HepG2 (cell line): ENCODE data around the gene FLG2. TPM values are rescaled to one million over a fixed set of nuclear protein-coding genes. Genes with fewer than 3 reads are reported as not detected.

Experiments
- ATAC-seq: fragments of 200-7000 bp; cut with Tn5 transposase; 3 replicates; pipeline ENCODE4 v1.9.1; 2020; ENCODE audit warnings: mild to moderate bottlenecking, moderate library complexity
- Bru-seq: library from RNA; stranded (reverse); fragments of 400-500 nt; gene quantifications from one replicate; lab custom pipeline; 2021; lab: Mats Ljungman, UMichigan
- BruChase-seq, 2 experiments: library from RNA; stranded (reverse); fragments of 400-500 nt; gene quantifications; one replicate each; lab custom pipeline; 2021; lab: Mats Ljungman, UMichigan
- BruUV-seq: library from RNA; stranded (reverse); fragments of 400-500 nt; replicated peaks from 2 replicates; lab custom pipeline; 2021; lab: Mats Ljungman, UMichigan
- CTCF ChIA-PET: fragments of 300-600 bp; formaldehyde crosslinking; extraction: SDS; loops from one replicate; lab custom pipeline; 2021; ENCODE audit warnings: low total read pairs, inconsistent platforms, low intra/inter-chr PET ratio; lab: Yijun Ruan, JAX
- POLR2A ChIA-PET: fragments of 350-600 bp; sonication (Branson Sonifier 250); formaldehyde crosslinking; loops from one replicate; lab custom pipeline; 2020; ENCODE audit warnings: antibody characterized with exemption, inconsistent platforms; lab: Yijun Ruan, JAX
- DNase-seq: peaks from one replicate; pipeline ENCODE4 v3.0.0-alpha.2; 2015; ENCODE audit warnings: low spot score
- FAIRE-seq: peaks from 3 replicates; lab custom pipeline; 2011; peaks lifted over from hg19 to GRCh38; lab: Jason Lieb, UNC
- H2AFZ ChIP-seq: one replicate; pipeline ENCODE4 v1.6.1; 2011; ENCODE audit warnings: low read length, inconsistent platforms
- H3K27ac ChIP-seq: fragments of 300-600 bp; 3 replicates; pipeline ENCODE4 v1.8.0; 2011; ENCODE audit warnings: mixed run types, mild to moderate bottlenecking, mixed read lengths, low read length, inconsistent platforms; ENCODE audit not compliant: insufficient read depth; ENCODE audit errors: extremely low read length
- H3K27me3 ChIP-seq, 2 experiments: fragments of 200-600 bp in 1 of 2; 2 replicates in 1 of 2; 3 replicates in 1 of 2; pipeline versions ENCODE4 v1.6.0 to v1.8.0; 2011; ENCODE audit warnings: low read length in 2 of 2, mild to moderate bottlenecking in 2 of 2, moderate library complexity in 2 of 2, inconsistent platforms in 1 of 2; ENCODE audit not compliant: insufficient read depth in 2 of 2, control insufficient read depth in 1 of 2
- H3K36me3 ChIP-seq, 2 experiments: fragments of 200-600 bp in 1 of 2; replicated peaks in 1 of 2; 2 replicates in 1 of 2; 3 replicates in 1 of 2; pipeline versions ENCODE4 v1.5.1 to v1.8.0; 2011; ENCODE audit warnings: low read length in 2 of 2, inconsistent platforms in 1 of 2; ENCODE audit not compliant: insufficient read depth in 2 of 2, control insufficient read depth in 1 of 2
- H3K4me1 ChIP-seq: 2 replicates; pipeline ENCODE4 v1.5.1; 2012; ENCODE audit warnings: low read length, inconsistent platforms; ENCODE audit not compliant: insufficient read depth
- H3K4me2 ChIP-seq: 2 replicates; pipeline ENCODE4 v1.6.0; 2011; ENCODE audit warnings: low read depth, low read length, inconsistent platforms
- H3K4me3 ChIP-seq, 3 experiments: fragments of 200-600 bp in 1 of 3; sonication (generic), shearing (Covaris generic) in 1 of 3; replicated peaks in 1 of 3; 2 replicates each; pipeline ENCODE4 v1.5.1; 2011 to 2016; ENCODE audit warnings: low read length in 3 of 3, inconsistent platforms in 2 of 3, low read depth in 2 of 3, mild to moderate bottlenecking in 2 of 3, control low read depth in 1 of 3, mixed read lengths in 1 of 3; ENCODE audit not compliant: insufficient read depth in 1 of 3
- H3K79me2 ChIP-seq: one replicate; pipeline ENCODE4 v1.6.1; 2011; ENCODE audit warnings: low read length, inconsistent platforms; ENCODE audit not compliant: insufficient read depth
- H3K9ac ChIP-seq: 2 replicates; pipeline ENCODE4 v1.6.0; 2011; ENCODE audit warnings: mild to moderate bottlenecking, low read depth, low read length, inconsistent platforms; ENCODE audit not compliant: insufficient read depth
- H3K9me3 ChIP-seq: 2 replicates; pipeline ENCODE4 v1.5.1; 2012; ENCODE audit warnings: mild to moderate bottlenecking, low read length
- H4K20me1 ChIP-seq: 2 replicates; pipeline ENCODE4 v1.6.0; 2011; ENCODE audit warnings: inconsistent platforms, mild to moderate bottlenecking, low read length, moderate library complexity; ENCODE audit not compliant: insufficient read depth
- HMG20B ChIP-seq: conservative IDR thresholded peaks from 2 replicates; pipeline ENCODE4 v1.6.1; 2016; ENCODE audit warnings: missing genetic modification reagents, missing compliant biosample characterization
- MAX ChIP-seq: IDR thresholded peaks from 2 replicates; pipeline ENCODE4 v1.6.1; 2012; ENCODE audit warnings: inconsistent platforms
- MYC ChIP-seq: sonication (generic); formaldehyde crosslinking; IDR thresholded peaks from 2 replicates; pipeline ENCODE4 v1.9.0; 2021; ENCODE audit warnings: missing genetic modification reagents, borderline replicate concordance
- RFX5 ChIP-seq: IDR thresholded peaks from 2 replicates; pipeline ENCODE4 v1.6.1; 2011; ENCODE audit warnings: low read depth, low read length, improper control_type of control experiment
- SOX6 ChIP-seq, 2 experiments: fragments of 450-650 bp in 1 of 2; sonication (generic) in 1 of 2; formaldehyde crosslinking in 1 of 2; IDR thresholded peaks; 2 replicates each; pipeline versions ENCODE4 v1.4.0 to v1.6.1; 2017 to 2020; ENCODE audit warnings: antibody characterized with exemption in 1 of 2, mild to moderate bottlenecking in 1 of 2, missing genetic modification reagents in 1 of 2
- TBX3 ChIP-seq: fragments of 450-650 bp; IDR thresholded peaks from 2 replicates; pipeline ENCODE4 v1.6.1; 2017; ENCODE audit warnings: antibody characterized with exemption, mild to moderate bottlenecking, inconsistent platforms, borderline replicate concordance
- TFE3 ChIP-seq: IDR thresholded peaks from 2 replicates; pipeline ENCODE4 v1.6.1; 2016
- ZFP37 ChIP-seq: sonication (generic); formaldehyde crosslinking; IDR thresholded peaks from 2 replicates; pipeline ENCODE4 v1.4.0; 2020; ENCODE audit warnings: missing genetic modification reagents, borderline replicate concordance
- ZNF24 ChIP-seq: fragments of 450-650 bp; IDR thresholded peaks from 2 replicates; pipeline ENCODE4 v1.6.1; 2017; ENCODE audit warnings: antibody characterized with exemption, mild to moderate bottlenecking
- ZNF597 ChIP-seq: sonication (generic); formaldehyde crosslinking; IDR thresholded peaks from 2 replicates; pipeline ENCODE4 v1.5.0; 2020; ENCODE audit warnings: missing genetic modification reagents
- ZNF710 ChIP-seq: sonication (generic); formaldehyde crosslinking; IDR thresholded peaks from 2 replicates; pipeline ENCODE4 v1.5.0; 2020; ENCODE audit warnings: mild to moderate bottlenecking, missing genetic modification reagents, borderline replicate concordance
- ZNF747 ChIP-seq: sonication (generic); formaldehyde crosslinking; IDR thresholded peaks from 2 replicates; pipeline ENCODE4 v1.8.1; 2023; ENCODE audit warnings: missing genetic modification reagents, mild to moderate bottlenecking, borderline replicate concordance
- ZNF839 ChIP-seq: sonication (generic); formaldehyde crosslinking; IDR thresholded peaks from 2 replicates; pipeline ENCODE4 v1.4.0; 2020; ENCODE audit warnings: missing genetic modification reagents, mild to moderate bottlenecking, borderline replicate concordance
- ZSCAN22 ChIP-seq: sonication (generic); formaldehyde crosslinking; IDR thresholded peaks from 2 replicates; pipeline ENCODE4 v1.4.0; 2020; ENCODE audit warnings: mild to moderate bottlenecking, missing genetic modification reagents
- WGBS: methylation state at CpG from one replicate; pipeline ENCODE4 v1.1.6; 2017; ENCODE audit warnings: low lambda C conversion rate; 5-methylcytosine and 5-hydroxymethylcytosine counted together
- in situ Hi-C: cut with HindIII; loops from 2 replicates; pipeline ENCODE4 v1.10.0; 2017; ENCODE audit warnings: low pct_unique_long_range_greater_than_20kb; ENCODE audit not compliant: extremely low pct_ligation_motif_present
- intact Hi-C: fragments of 100-400 bp; cut with micrococcal nuclease; formaldehyde crosslinking; loops from one replicate; pipeline ENCODE4 v1.10.0; 2022; ENCODE audit not compliant: unreplicated experiment
- long read RNA-seq, 2 experiments: library from RNA in 1 of 2; library from polyadenylated mRNA in 1 of 2; stranded (forward) in 1 of 2; unstranded in 1 of 2; transcript quantifications; one replicate each; pipeline ENCODE4 v2.0.0, GENCODE V29; 2019 to 2022
- polyA minus RNA-seq, 3 experiments: library from RNA; depleted of rRNA, polyadenylated mRNA; stranded (reverse); fragments of >200 nt; gene quantifications; 2 replicates each; pipeline ENCODE4 v1.2.3, GENCODE V29; 2011; ENCODE audit warnings: low replicate concordance in 1 of 3
- polyA plus RNA-seq, 8 experiments: library from polyadenylated mRNA; depleted of rRNA in 3 of 8; stranded (reverse) in 7 of 8; unstranded in 1 of 8; fragments of >200 nt; fragmentation: Illumina TruSeq in 4 of 8; extraction: Trizol in 4 of 8; gene quantifications; 2 replicates each; pipeline versions ENCODE4 v1.2.1 to v1.2.3, GENCODE V29; 2011 to 2016; ENCODE audit warnings: low read depth in 4 of 8, missing spikeins in 1 of 8, mixed read lengths in 1 of 8; ENCODE audit not compliant: insufficient read depth in 1 of 8
- total RNA-seq, 5 experiments: library from RNA; depleted of rRNA; stranded (reverse); fragments of >200 nt; fragmentation: Illumina TruSeq; extraction: Trizol; gene quantifications; 2 replicates each; pipeline ENCODE4 v1.2.3, GENCODE V29; 2016; ENCODE audit warnings: low read depth in 1 of 5

FLG2 gene
- total RNA-seq (2016; rRNA removed; fragmentation: Illumina TruSeq; extraction: Trizol): not detected in 2 replicates
- under 0.01 TPM in 1 of 2 replicates, not detected in the other for total RNA-seq (2016; cell fraction: cytosol; rRNA removed; fragmentation: Illumina TruSeq; extraction: Trizol; ENCODE audit: low read depth)
- not detected in 2 replicates for total RNA-seq (2016; cell fraction: insoluble cytoplasmic fraction; rRNA removed; fragmentation: Illumina TruSeq; extraction: Trizol)
- total RNA-seq (2016; cell fraction: membrane; rRNA removed; fragmentation: Illumina TruSeq; extraction: Trizol): not detected in 2 replicates
- not detected in 2 replicates for total RNA-seq (2016; cell fraction: nucleus; rRNA removed; fragmentation: Illumina TruSeq; extraction: Trizol)
- polyA plus RNA-seq (2011; rRNA removed): not detected in 2 replicates
- not detected in 2 replicates for polyA plus RNA-seq (2011; cell fraction: cytosol; rRNA removed)
- polyA plus RNA-seq (2011; cell fraction: nucleus; rRNA removed): not detected in 2 replicates
- polyA plus RNA-seq (2012): not detected in 2 replicates
- polyA plus RNA-seq (2016; cell fraction: cytosol; fragmentation: Illumina TruSeq; extraction: Trizol; ENCODE audit: low read depth): not detected in 2 replicates
- polyA plus RNA-seq (2016; cell fraction: insoluble cytoplasmic fraction; fragmentation: Illumina TruSeq; extraction: Trizol; ENCODE audit: low read depth): not detected in 2 replicates
- polyA plus RNA-seq (2016; cell fraction: membrane; fragmentation: Illumina TruSeq; extraction: Trizol; ENCODE audit: low read depth): not detected in 2 replicates
- polyA plus RNA-seq (2016; cell fraction: nucleus; fragmentation: Illumina TruSeq; extraction: Trizol; ENCODE audit: insufficient read depth, low read depth): not detected in 2 replicates
- not detected in 2 replicates for polyA minus RNA-seq (2011; rRNA and poly(A)+ RNA removed; ENCODE audit: low replicate concordance)
- not detected in 2 replicates for polyA minus RNA-seq (2011; cell fraction: cytosol; rRNA and poly(A)+ RNA removed)
- polyA minus RNA-seq (2011; cell fraction: nucleus; rRNA and poly(A)+ RNA removed): not detected in 2 replicates
- not detected for Bru-seq, nascent RNA
- not detected for BruChase-seq, experiment 1, labeled RNA remaining after a 6-hour chase
- not detected for BruChase-seq, experiment 2, labeled RNA remaining after a 2-hour chase
- long read RNA-seq, experiment 1: 0 reads
- long read RNA-seq, experiment 2: 0 reads

- Histone ChIP-seq H3K4me2 (no peak within 1 kb of the TSS), H3K36me3 (no peaks in the 10 kb centered on the region), H3K79me2 (no peaks in the 10 kb centered on the region), H3K9me3 (peaks cover 22% of the 10 kb centered on the region), H3K9ac (no peak within 1 kb of the TSS), H3K27me3 (no peaks in the 10 kb centered on the region), H3K4me1 (no peaks in the 10 kb centered on the region), H3K27ac (no peak within 1 kb of the TSS), H3K4me3 (no peak within 1 kb of the TSS), H4K20me1 (no peaks in the 10 kb centered on the region), H2AFZ (no peak within 1 kb of the TSS)
- BruUV-seq: no TSS peak
- in situ Hi-C loops (no loop called here), intact Hi-C loops (no loop called here)
- FAIRE-seq: no peak
- POLR2A ChIA-PET: no interaction called here
- 20% methylated on average over 2 of the region's 2 CpGs for WGBS
- no peak for DNase-seq
- CTCF ChIA-PET: no interaction called here
- no peak for ATAC-seq
- TF ChIP-seq ZNF839 (CRISPR knock-in tag) (no peak), ZNF597 (no peak), TBX3 (no peak), ZNF710 (CRISPR knock-in tag) (no peak), RFX5 (no peak), ZNF24 (no peak), MYC (CRISPR knock-in tag) (no peak), ZFP37 (CRISPR knock-in tag) (no peak), SOX6 (IDR thresholded peaks at IDR 0.05) (no peak), SOX6 (CRISPR knock-in tag; IDR thresholded peaks at IDR 0.05) (no peak), ZNF747 (CRISPR knock-in tag) (no peak), MAX (no peak), HMG20B (no peak), ZSCAN22 (CRISPR knock-in tag) (no peak), TFE3 (CRISPR knock-in tag) (no peak)
Measured at GRCh38 chr1:152359906-152360305, at the start of gene FLG2. FLG2 (minus strand) TSS chr1:152360006; CDS start chr1:152358884, 1,122 bp downstream.
